K562 (cell line): ENCODE data around the gene CGNL1. TPM values are rescaled to one million over a fixed set of nuclear protein-coding genes. Genes with fewer than 3 reads are reported as not detected.

Experiments
- ATAC-seq: fragments of 200-7000 bp; cut with Tn5 transposase; 3 replicates; pipeline ENCODE4 v1.9.1; 2020; ENCODE audit warnings: moderate library complexity
- BruUV-seq: library from RNA; stranded (reverse); fragments of 400-500 nt; replicated peaks from 2 replicates; lab custom pipeline; 2021; lab: Mats Ljungman, UMichigan
- CTCF ChIA-PET: fragments of 300-600 bp; formaldehyde crosslinking; extraction: SDS; loops from one replicate; lab custom pipeline; 2021; ENCODE audit warnings: low intra/inter-chr PET ratio; lab: Yijun Ruan, JAX
- POLR2A ChIA-PET: fragments of 300-600, 350-650 bp; sonication (Branson Sonifier 250); formaldehyde crosslinking; extraction: SDS; loops from one replicate; lab custom pipeline; 2021; ENCODE audit warnings: antibody characterized with exemption, inconsistent platforms; lab: Yijun Ruan, JAX
- DNase-seq, 4 experiments: peaks; one replicate each; pipeline versions ENCODE4 v3.0.0 to v3.0.0-alpha.2; 2011 to 2018; ENCODE audit warnings: low spot score in 3 of 4, mixed read lengths in 3 of 4; ENCODE audit errors: extremely low read depth in 1 of 4
- FAIRE-seq: peaks from 2 replicates; lab custom pipeline; 2011; peaks lifted over from hg19 to GRCh38; lab: Jason Lieb, UNC
- H2AFZ ChIP-seq: 2 replicates; pipeline ENCODE4 v1.6.0; 2011; ENCODE audit warnings: low read depth, low read length, control low read depth, inconsistent platforms
- H3K27ac ChIP-seq: fragments of 200-600 bp; 3 replicates; pipeline ENCODE4 v1.8.0; 2011; ENCODE audit warnings: low read depth, mild to moderate bottlenecking, control low read depth, inconsistent platforms, low read length, moderate library complexity, mixed read lengths; ENCODE audit errors: extremely low read depth
- H3K27me3 ChIP-seq, 2 experiments: fragments of 300-600 bp in 1 of 2; 2 replicates in 1 of 2; 3 replicates in 1 of 2; pipeline versions ENCODE4 v1.6.0 to v1.8.0; 2011; ENCODE audit warnings: inconsistent platforms in 2 of 2, low read length in 2 of 2, mild to moderate bottlenecking in 1 of 2, mixed read lengths in 1 of 2, moderate library complexity in 1 of 2; ENCODE audit not compliant: control insufficient read depth in 2 of 2, insufficient read depth in 2 of 2
- H3K36me3 ChIP-seq: fragments of 300-600 bp; 3 replicates; pipeline ENCODE4 v1.8.0; 2011; ENCODE audit warnings: mild to moderate bottlenecking, low read length, inconsistent platforms; ENCODE audit not compliant: control insufficient read depth, insufficient read depth
- H3K4me1 ChIP-seq, 2 experiments: fragments of 200-600 bp in 1 of 2; replicated peaks in 1 of 2; 2 replicates in 1 of 2; 3 replicates in 1 of 2; pipeline versions ENCODE4 v1.5.1 to v1.8.0; 2011; ENCODE audit warnings: inconsistent platforms in 2 of 2, low read length in 2 of 2, mild to moderate bottlenecking in 1 of 2, mixed read lengths in 1 of 2, moderate library complexity in 1 of 2; ENCODE audit not compliant: control insufficient read depth in 2 of 2, insufficient read depth in 2 of 2
- H3K4me2 ChIP-seq: 2 replicates; pipeline ENCODE4 v1.6.1; 2011; ENCODE audit warnings: low read length, control low read depth, inconsistent platforms, mixed read lengths; ENCODE audit not compliant: insufficient read depth
- H3K4me3 ChIP-seq: fragments of 200-600 bp; sonication (generic), shearing (Covaris generic); 2 replicates; pipeline ENCODE4 v1.5.1; 2016; ENCODE audit warnings: control low read depth, inconsistent platforms
- H3K79me2 ChIP-seq: fragments of 200-600 bp; 3 replicates; pipeline ENCODE4 v1.8.0; 2011; ENCODE audit warnings: low read length, inconsistent platforms; ENCODE audit not compliant: control insufficient read depth, insufficient read depth
- H3K9ac ChIP-seq, 2 experiments: 2 replicates each; pipeline versions ENCODE4 v1.6.0 to v1.6.1; 2011; ENCODE audit warnings: low read depth in 2 of 2, low read length in 2 of 2, control low read depth in 1 of 2, inconsistent platforms in 1 of 2, mild to moderate bottlenecking in 1 of 2, mixed read lengths in 1 of 2; ENCODE audit not compliant: insufficient read depth in 1 of 2
- H3K9me1 ChIP-seq: one replicate; pipeline ENCODE4 v1.6.0; 2011; ENCODE audit warnings: inconsistent platforms, mild to moderate bottlenecking, low read length, moderate library complexity; ENCODE audit not compliant: control insufficient read depth, insufficient read depth
- H3K9me3 ChIP-seq: replicated peaks from 2 replicates; pipeline ENCODE4 v1.5.1; 2011; ENCODE audit warnings: low read depth, low read length, inconsistent platforms; ENCODE audit not compliant: control insufficient read depth, insufficient read depth
- H4K20me1 ChIP-seq: replicated peaks from 2 replicates; pipeline ENCODE4 v1.6.1; 2011; ENCODE audit warnings: low read length, inconsistent platforms, mixed read lengths; ENCODE audit not compliant: control insufficient read depth, insufficient read depth
- CBFA2T2 ChIP-seq: fragments of 450-650 bp; conservative IDR thresholded peaks from 2 replicates; pipeline ENCODE4 v1.6.1; 2017; ENCODE audit warnings: mild to moderate bottlenecking
- CREB1 ChIP-seq, 2 experiments: sonication (generic) in 1 of 2; formaldehyde crosslinking in 1 of 2; IDR thresholded peaks; 2 replicates each; pipeline versions ENCODE4 v1.6.1 to v1.8.0; 2012 to 2022; ENCODE audit warnings: inconsistent platforms in 1 of 2, mild to moderate bottlenecking in 1 of 2, missing genetic modification reagents in 1 of 2, moderate library complexity in 1 of 2
- GTF2A2 ChIP-seq: IDR thresholded peaks from 2 replicates; pipeline ENCODE4 v1.6.1; 2016; ENCODE audit warnings: mild to moderate bottlenecking, missing genetic modification characterization, missing compliant biosample characterization
- GTF2E2 ChIP-seq: fragments of 200-800 bp; sonication (Bioruptor generic); IDR thresholded peaks from 2 replicates; pipeline ENCODE4 v1.6.1; 2016; ENCODE audit warnings: missing genetic modification characterization, missing compliant biosample characterization
- HINFP ChIP-seq: fragments of 450-650 bp; conservative IDR thresholded peaks from 2 replicates; pipeline ENCODE4 v1.6.1; 2016; ENCODE audit warnings: missing genetic modification characterization, low read depth, mild to moderate bottlenecking, control low read depth, missing compliant biosample characterization
- SIN3A ChIP-seq, 2 experiments: fragments of 150-350 bp in 1 of 2; IDR thresholded peaks; 2 replicates each; pipeline ENCODE4 v1.6.1; 2011 to 2016; ENCODE audit warnings: borderline replicate concordance in 2 of 2, low read depth in 2 of 2, low read length in 2 of 2, mild to moderate bottlenecking in 2 of 2, moderate library complexity in 2 of 2; ENCODE audit not compliant: control insufficient read depth in 1 of 2
- SNAPC5 ChIP-seq: fragments of 250-450 bp; sonication (Bioruptor Pico); IDR thresholded peaks from 2 replicates; pipeline ENCODE4 v1.8.0; 2021; ENCODE audit warnings: moderate library complexity, mild to moderate bottlenecking, inconsistent platforms
- STAG1 ChIP-seq: sonication (generic); formaldehyde crosslinking; IDR thresholded peaks from 2 replicates; pipeline ENCODE4 v1.5.0; 2020; ENCODE audit warnings: missing genetic modification reagents, borderline replicate concordance
- TAL1 ChIP-seq: fragments of 450-650 bp; IDR thresholded peaks from 2 replicates; pipeline ENCODE4 v1.6.1; 2016; ENCODE audit warnings: mild to moderate bottlenecking
- ZBTB11 ChIP-seq, 3 experiments: fragments of 200-800 bp in 1 of 3; fragments of 250-450 bp in 1 of 3; fragments of 450-650 bp in 1 of 3; sonication (Bioruptor Pico) in 1 of 3; sonication (Bioruptor generic) in 1 of 3; formaldehyde crosslinking in 1 of 3; IDR thresholded peaks; 2 replicates each; pipeline versions ENCODE4 v1.6.1 to v1.8.0; 2016 to 2022; ENCODE audit warnings: mild to moderate bottlenecking in 2 of 3, missing genetic modification characterization in 2 of 3, missing compliant biosample characterization in 1 of 3, moderate library complexity in 1 of 3
- ZBTB9 ChIP-seq: fragments of 450-650 bp; formaldehyde crosslinking; IDR thresholded peaks from 2 replicates; pipeline ENCODE4 v1.4.0; 2020; ENCODE audit warnings: mild to moderate bottlenecking, moderate library complexity
- ZNF134 ChIP-seq: fragments of 250-450 bp; sonication (Bioruptor Pico); conservative IDR thresholded peaks from 2 replicates; pipeline ENCODE4 v1.4.0; 2020
- ZNF695 ChIP-seq: fragments of 450-650 bp; formaldehyde crosslinking; IDR thresholded peaks from 2 replicates; pipeline ENCODE4 v1.4.0; 2020; ENCODE audit warnings: mild to moderate bottlenecking, moderate library complexity
- WGBS: fragments of 100-300 bp; shearing (Covaris generic); methylation state at CpG from one replicate; pipeline ENCODE4 v1.1.6; 2016; ENCODE audit warnings: low coverage, mixed read lengths; ENCODE audit not compliant: insufficient coverage; ENCODE audit errors: missing lambda C conversion rate; 5-methylcytosine and 5-hydroxymethylcytosine counted together
- in situ Hi-C: fragments of 300-500 bp; cut with MboI; formaldehyde crosslinking; loops from 4 replicates; pipeline ENCODE4 v1.15.0; 2018; ENCODE audit warnings: inconsistent platforms, mixed read lengths
- intact Hi-C: fragments of 100-400 bp; cut with micrococcal nuclease; formaldehyde crosslinking; loops from 2 replicates; pipeline ENCODE4 v1.14.2; 2022
- polyA plus RNA-seq, 8 experiments: library from polyadenylated mRNA; depleted of rRNA in 4 of 8; stranded (reverse) in 5 of 8; unstranded in 3 of 8; fragments of >200 nt; fragmentation: Nextera tagmentation in 2 of 8; fragmentation: Illumina TruSeq in 1 of 8; extraction: Ambion mirVana in 2 of 8; extraction: Trizol in 1 of 8; gene quantifications; 2 replicates each; pipeline versions ENCODE4 v1.2.1 to v1.2.3, GENCODE V29; 2011 to 2014; ENCODE audit warnings: inconsistent platforms in 1 of 8, missing spikeins in 1 of 8
- total RNA-seq, 7 experiments: library from RNA; depleted of rRNA in 6 of 7; stranded (reverse); fragments of >200 nt in 6 of 7; fragmentation: Illumina TruSeq in 2 of 7; extraction: Trizol in 2 of 7; gene quantifications; 2 replicates each; pipeline versions ENCODE4 v1.2.1 to v1.2.3, GENCODE V29; 2011 to 2021; ENCODE audit warnings: low replicate concordance in 1 of 7

CGNL1 gene
- total and polyA plus RNA-seq, 9 of the 15 experiments (the other 6 are each of a cell fraction or from before 2014, with no cell fraction given), result 0.01 to 0.07 TPM; not detected in 7

- Histone ChIP-seq H3K27ac (no peak overlapping the region), H3K9me3 (no peaks in the 10 kb centered on the region), H3K9ac (no peak overlapping the region), H3K9me1 (no peaks in the 10 kb centered on the region), H3K4me1 (no peaks in the 10 kb centered on the region; a peak in 1 of 5 replicates), H3K4me2 (no peak overlapping the region), H3K36me3 (no peaks in the 10 kb centered on the region), H2AFZ (no peak overlapping the region), H4K20me1 (no peaks in the 10 kb centered on the region; the same call in 1 of the 2 replicates), H3K27me3 (peaks cover 12 to 51% of the 10 kb centered on the region in 2 experiments; a peak in 4 of 5 replicates), H3K4me3 (no peak overlapping the region), H3K79me2 (no peaks in the 10 kb centered on the region)
- intact Hi-C loops, result no loop called here
- ChIA-PET POLR2A (no interaction called here), CTCF (no interaction called here)
- DNase-seq (no peak), FAIRE-seq (no peak), ATAC-seq (no peak)
- no TSS peak for BruUV-seq
- 0% methylated on average over 3 of the region's 3 CpGs for WGBS
- in situ Hi-C loops, result loop anchor here (25.0 kb wide), 1 partner anchor 505 kb away; the partner anchor contains the start of gene ALDH1A2
- TF ChIP-seq GTF2A2 (no peak), CREB1 (IDR thresholded peaks at IDR 0.05) (no peak), CREB1 (CRISPR knock-in tag; IDR thresholded peaks at IDR 0.05) (no peak), SIN3A (IDR thresholded peaks at IDR 0.05; ENCODE audit: borderline replicate concordance in 2 of 2, control insufficient read depth in 1 of 2, low read depth in 2 of 2, low read length in 2 of 2) (no peak), ZBTB11 (CRISPR knock-in tag; IDR thresholded peaks at IDR 0.05) (no peak), HINFP (tag) (no peak), STAG1 (CRISPR knock-in tag) (no peak), GTF2E2 (no peak), ZNF695 (CRISPR knock-in tag) (no peak), SNAPC5 (CRISPR knock-in tag) (no peak), CBFA2T2 (no peak), ZBTB9 (no peak), TAL1 (no peak), ZNF134 (CRISPR knock-in tag) (no peak)
These were observed 181.0 kb downstream of the CGNL1 start for GRCh38 chr15:57557267-57557666.
